SU-DHL-6 (cell line): Measurements from ENCODE around the gene ZG16B.

ENCODE experiments used
- H2AFZ ChIP-seq: fragments of 200-600 bp; sonication (generic); 2 replicates; pipeline ENCODE4 v1.6.1; 2014; ENCODE audit warnings: low read depth, mild to moderate bottlenecking, moderate library complexity, mixed read lengths, antibody characterized with exemption, low read length; ENCODE audit not compliant: severe bottlenecking
- H3F3A ChIP-seq: fragments of 200-600 bp; shearing (Covaris generic); 2 replicates; pipeline ENCODE4 v1.6.0; 2016; ENCODE audit warnings: antibody characterized with exemption, mild to moderate bottlenecking; ENCODE audit not compliant: insufficient read depth
- H3K27ac ChIP-seq: fragments of 200-600 bp; sonication (generic); 2 replicates; pipeline ENCODE4 v1.5.1; 2016; ENCODE audit warnings: low read depth, mild to moderate bottlenecking, low read length, moderate library complexity, mixed read lengths
- H3K27me3 ChIP-seq: fragments of 200-600 bp; sonication (generic), shearing (Covaris generic); 2 replicates; pipeline ENCODE4 v1.6.0; 2014; ENCODE audit warnings: mild to moderate bottlenecking, low read length
- H3K36me3 ChIP-seq: fragments of 200-600 bp; sonication (generic); 2 replicates; pipeline ENCODE4 v1.6.1; 2014; ENCODE audit warnings: mild to moderate bottlenecking, low read length, mixed read lengths
- H3K4me2 ChIP-seq: fragments of 300-600, 200-600 bp; shearing (Covaris generic), sonication (generic); 2 replicates; pipeline ENCODE4 v1.6.0; 2014; ENCODE audit warnings: low read length, low read depth, mild to moderate bottlenecking; ENCODE audit not compliant: poor library complexity, severe bottlenecking
- H3K4me3 ChIP-seq: fragments of 200-600 bp; sonication (generic); 2 replicates; pipeline ENCODE4 v1.5.1; 2014; ENCODE audit warnings: antibody characterized with exemption, low read length, mild to moderate bottlenecking, mixed read lengths; ENCODE audit not compliant: insufficient read depth, poor library complexity, severe bottlenecking
- H3K79me2 ChIP-seq: fragments of 200-600 bp; sonication (generic); 2 replicates; pipeline ENCODE4 v1.6.1; 2014; ENCODE audit warnings: mild to moderate bottlenecking, low read length, moderate library complexity; ENCODE audit not compliant: insufficient read depth
- H3K9ac ChIP-seq: fragments of 200-600 bp; sonication (generic); 2 replicates; pipeline ENCODE4 v1.7.0; 2014; ENCODE audit warnings: mild to moderate bottlenecking, low read length
- H3K9me2 ChIP-seq: fragments of 200-600 bp; sonication (generic); replicated peaks from 2 replicates; pipeline ENCODE4 v1.6.1; 2014; ENCODE audit warnings: low read length; ENCODE audit not compliant: insufficient read depth
- H3K9me3 ChIP-seq: fragments of 200-600 bp; sonication (generic); 2 replicates; pipeline ENCODE4 v1.6.1; 2014; ENCODE audit warnings: low read length, mixed read lengths; ENCODE audit not compliant: insufficient read depth
- H4K20me1 ChIP-seq: fragments of 200-600 bp; sonication (generic); 2 replicates; pipeline ENCODE4 v1.6.1; 2014; ENCODE audit warnings: low read depth, mild to moderate bottlenecking, antibody characterized with exemption, low read length, moderate library complexity, mixed read lengths
- CTCF ChIP-seq: fragments of 200-600 bp; sonication (generic); IDR thresholded peaks from one replicate; pipeline ENCODE4 v1.5.1; 2017; ENCODE audit warnings: antibody characterized with exemption, mild to moderate bottlenecking, low read length, moderate library complexity; ENCODE audit not compliant: insufficient read depth, poor library complexity, severe bottlenecking
- EZH2phosphoT487 ChIP-seq: fragments of 200-600 bp; sonication (generic), shearing (Covaris generic); conservative IDR thresholded peaks from 2 replicates; pipeline ENCODE4 v1.6.1; 2018; ENCODE audit warnings: mild to moderate bottlenecking, antibody characterized with exemption, low read length, moderate library complexity, mixed read lengths

ZG16B gene

GRCh38 chr16:2808181-2808580 lies 21.9 kb upstream of the ZG16B start:
- Histone ChIP-seq H2AFZ (no peak overlapping the region), H3F3A (no peaks in the 10 kb centered on the region), H3K27me3 (no peaks in the 10 kb centered on the region), H4K20me1 (no peaks in the 10 kb centered on the region), H3K36me3 (no peaks in the 10 kb centered on the region), H3K9ac (no peak overlapping the region), H3K79me2 (no peaks in the 10 kb centered on the region), H3K4me3 (no peak overlapping the region), H3K9me3 (no peaks in the 10 kb centered on the region), H3K27ac (no peak overlapping the region), H3K4me2 (no peak overlapping the region), H3K9me2 (no peaks in the 10 kb centered on the region)
- TF ChIP-seq EZH2phosphoT487, result no peak
- TF ChIP-seq CTCF, result no peak

- Histone ChIP-seq H3K9me3 (no peaks in the 10 kb centered on the region), H3K27me3 (no peaks in the 10 kb centered on the region)
These were observed 20.8 kb upstream of the ZG16B start for GRCh38 chr16:2809149-2809760.

GRCh38 chr16:2810651-2811050 lies 19.5 kb upstream of the ZG16B start:
- TF ChIP-seq EZH2phosphoT487, result no peak
- no peak for TF ChIP-seq CTCF
- H3K9me3 ChIP-seq, result no peaks in the 10 kb centered on the region
- no peak overlapping the region for H2AFZ ChIP-seq
- no peaks in the 10 kb centered on the region for H4K20me1 ChIP-seq
- H3K79me2 ChIP-seq, result no peaks in the 10 kb centered on the region
- no peak overlapping the region for H3K27ac ChIP-seq
- H3F3A ChIP-seq, result no peaks in the 10 kb centered on the region
- H3K4me3 ChIP-seq, result no peak overlapping the region
- H3K9me2 ChIP-seq, result no peaks in the 10 kb centered on the region
- H3K36me3 ChIP-seq, result no peaks in the 10 kb centered on the region
- no peaks in the 10 kb centered on the region for H3K27me3 ChIP-seq
- H3K9ac ChIP-seq, result no peak overlapping the region
- H3K4me2 ChIP-seq, result no peak overlapping the region

More at GRCh38 chr16:2809149-2809760, 20.8 kb upstream of the ZG16B start:
- TF ChIP-seq CTCF (no peak), EZH2phosphoT487 (no peak)
- Histone ChIP-seq H4K20me1 (no peaks in the 10 kb centered on the region), H3K4me2 (no peak overlapping the region), H3K79me2 (no peaks in the 10 kb centered on the region), H3K36me3 (no peaks in the 10 kb centered on the region), H3K9me2 (no peaks in the 10 kb centered on the region), H3K4me3 (no peak overlapping the region), H2AFZ (no peak overlapping the region), H3K9ac (no peak overlapping the region), H3F3A (no peaks in the 10 kb centered on the region), H3K27ac (no peak overlapping the region)
